NCI-H1930 (cell line): Measurements from ENCODE around the gene KCNQ1OT1.

Experiments used
- DNase-seq, 2 experiments: peaks; one replicate each; lab custom pipeline; 2025; lab: John Stamatoyannopoulos, UW

The KCNQ1OT1 gene

GRCh38 chr11:2737226-2737590, 37.4 kb upstream of the KCNQ1OT1 start:
- DNase-seq: no peak

GRCh38 chr11:2736577-2737225, 36.9 kb upstream of the KCNQ1OT1 start:
- no peak for DNase-seq

GRCh38 chr11:2735053-2735589, 35.3 kb upstream of the KCNQ1OT1 start:
- no peak for DNase-seq

GRCh38 chr11:2734181-2735052, 34.6 kb upstream of the KCNQ1OT1 start:
- no peak for DNase-seq

- DNase-seq: no peak
Measured at GRCh38 chr11:2732940-2733628, 33.3 kb upstream of the KCNQ1OT1 start.

- no peak for DNase-seq
Measured at GRCh38 chr11:2732261-2732939, 32.6 kb upstream of the KCNQ1OT1 start.

GRCh38 chr11:2731130-2732125, 31.6 kb upstream of the KCNQ1OT1 start:
- DNase-seq: no peak

GRCh38 chr11:2730272-2731129, 30.7 kb upstream of the KCNQ1OT1 start:
- no peak for DNase-seq

GRCh38 chr11:2729841-2730240, 30.0 kb upstream of the KCNQ1OT1 start:
- DNase-seq: no peak

- no peak for DNase-seq
Measured at GRCh38 chr11:2728663-2729332, 29.0 kb upstream of the KCNQ1OT1 start.

- DNase-seq: no peak
Measured at GRCh38 chr11:2728128-2728662, 28.4 kb upstream of the KCNQ1OT1 start.

- no peak for DNase-seq
Measured at GRCh38 chr11:2726964-2727363, 27.2 kb upstream of the KCNQ1OT1 start.

GRCh38 chr11:2725368-2726300, 25.8 kb upstream of the KCNQ1OT1 start:
- DNase-seq: no peak

GRCh38 chr11:2724653-2725367, 25.0 kb upstream of the KCNQ1OT1 start:
- no peak for DNase-seq

GRCh38 chr11:2724104-2724503, 24.3 kb upstream of the KCNQ1OT1 start:
- no peak for DNase-seq

- DNase-seq: no peak
Measured at GRCh38 chr11:2722955-2723354, 23.2 kb upstream of the KCNQ1OT1 start.
